ENCODE results near the gene CHRNB2. TPM values are rescaled to one million over a fixed set of nuclear protein-coding genes. Genes with fewer than 3 reads are reported as not detected.

Gene CHRNB2
- total and polyA plus RNA-seq, 9 of the 15 experiments (the other 6 are each of a cell fraction or from before 2014, with no cell fraction given) = 0.01 TPM; not detected in 8

DNA sequence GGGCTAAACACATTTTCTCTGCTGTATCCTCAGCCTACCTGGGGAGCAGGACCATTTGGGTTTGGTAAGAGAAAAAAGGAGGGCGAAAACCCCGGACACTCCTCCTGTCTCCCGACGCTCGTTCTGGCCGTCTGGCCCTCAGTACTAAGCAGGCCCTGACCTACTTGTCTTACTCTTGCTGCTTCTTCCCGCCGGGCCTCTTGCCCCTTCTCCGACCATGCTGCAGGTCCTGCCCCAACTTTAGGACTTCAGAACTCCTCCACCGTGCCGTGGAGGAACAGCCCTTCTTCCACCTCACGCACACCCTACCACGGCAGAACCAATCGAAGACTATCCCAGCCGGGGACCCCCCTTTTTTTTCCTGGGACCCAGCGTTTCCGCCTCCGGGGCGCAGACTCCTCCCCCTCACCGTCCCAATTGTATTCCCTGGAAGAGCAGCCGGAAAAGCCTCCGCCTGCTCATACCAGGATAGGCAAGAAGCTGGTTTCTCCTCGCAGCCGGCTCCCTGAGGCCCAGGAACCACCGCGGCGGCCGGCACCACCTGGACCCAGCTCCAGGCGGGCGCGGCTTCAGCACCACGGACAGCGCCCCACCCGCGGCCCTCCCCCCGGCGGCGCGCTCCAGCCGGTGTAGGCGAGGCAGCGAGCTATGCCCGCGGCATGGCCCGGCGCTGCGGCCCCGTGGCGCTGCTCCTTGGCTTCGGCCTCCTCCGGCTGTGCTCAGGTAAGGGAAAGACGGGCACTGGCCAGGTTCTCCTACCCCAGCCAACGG lies at the start of gene CHRNB2 (continued):
- TF ChIP-seq, protein P1, sequence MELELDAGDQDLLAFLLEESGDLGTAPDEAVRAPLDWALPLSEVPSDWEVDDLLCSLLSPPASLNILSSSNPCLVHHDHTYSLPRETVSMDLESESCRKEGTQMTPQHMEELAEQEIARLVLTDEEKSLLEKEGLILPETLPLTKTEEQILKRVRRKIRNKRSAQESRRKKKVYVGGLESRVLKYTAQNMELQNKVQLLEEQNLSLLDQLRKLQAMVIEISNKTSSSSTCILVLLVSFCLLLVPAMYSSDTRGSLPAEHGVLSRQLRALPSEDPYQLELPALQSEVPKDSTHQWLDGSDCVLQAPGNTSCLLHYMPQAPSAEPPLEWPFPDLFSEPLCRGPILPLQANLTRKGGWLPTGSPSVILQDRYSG (tag; conservative IDR thresholded peaks at IDR 0.05; ENCODE audit: low read depth) = no peak
- TF ChIP-seq RHOXF2B (CRISPR knock-in tag; conservative IDR thresholded peaks at IDR 0.05) (no peak), SRSF7 (optimal IDR thresholded peaks at IDR 0.05; ENCODE audit: low read depth, low read length) (no peak), SMARCB1 (IDR thresholded peaks at IDR 0.05; ENCODE audit: insufficient read length, low read depth) (no peak), GABPB1 (CRISPR knock-in tag; IDR thresholded peaks at IDR 0.05) (peak; percentile 72), BDP1 (IDR thresholded peaks at IDR 0.05; ENCODE audit: insufficient read depth, insufficient read length) (no peak), ILF3 (IDR thresholded peaks at IDR 0.05; ENCODE audit: borderline replicate concordance) (no peak), MTA2 (IDR thresholded peaks at IDR 0.05; ENCODE audit: low read depth) (no peak), KDM4B (IDR thresholded peaks at IDR 0.05; ENCODE audit: borderline replicate concordance in 2 of 2, low read depth in 1 of 2) (0 out of 4 replicates have a peak, but pooled peaks of 1 of the 2 experiments have one; percentile 48), ZNF124 (CRISPR knock-in tag; IDR thresholded peaks at IDR 0.05) (no peak), PPARD (CRISPR knock-in tag; IDR thresholded peaks at IDR 0.05) (no peak), PCBP2 (IDR thresholded peaks at IDR 0.05; ENCODE audit: low read depth, low read length, poor library complexity, severe bottlenecking) (no peak), ATF1 (CRISPR knock-in tag; IDR thresholded peaks at IDR 0.05) (no peak), ATF1 (tag; IDR thresholded peaks at IDR 0.05) (peak; percentile 38; the same call in 1 of the 2 replicates), KLF1 (tag; IDR thresholded peaks at IDR 0.05) (no peak), TARDBP (IDR thresholded peaks at IDR 0.05) (no peak)
- TF ChIP-seq, protein P2, sequence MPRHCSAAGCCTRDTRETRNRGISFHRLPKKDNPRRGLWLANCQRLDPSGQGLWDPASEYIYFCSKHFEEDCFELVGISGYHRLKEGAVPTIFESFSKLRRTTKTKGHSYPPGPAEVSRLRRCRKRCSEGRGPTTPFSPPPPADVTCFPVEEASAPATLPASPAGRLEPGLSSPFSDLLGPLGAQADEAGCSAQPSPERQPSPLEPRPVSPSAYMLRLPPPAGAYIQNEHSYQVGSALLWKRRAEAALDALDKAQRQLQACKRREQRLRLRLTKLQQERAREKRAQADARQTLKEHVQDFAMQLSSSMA (CRISPR knock-in tag; IDR thresholded peaks at IDR 0.05) = no peak
- TF ChIP-seq, protein P3, sequence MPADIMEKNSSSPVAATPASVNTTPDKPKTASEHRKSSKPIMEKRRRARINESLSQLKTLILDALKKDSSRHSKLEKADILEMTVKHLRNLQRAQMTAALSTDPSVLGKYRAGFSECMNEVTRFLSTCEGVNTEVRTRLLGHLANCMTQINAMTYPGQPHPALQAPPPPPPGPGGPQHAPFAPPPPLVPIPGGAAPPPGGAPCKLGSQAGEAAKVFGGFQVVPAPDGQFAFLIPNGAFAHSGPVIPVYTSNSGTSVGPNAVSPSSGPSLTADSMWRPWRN (IDR thresholded peaks at IDR 0.05; ENCODE audit: low read depth) = no peak
- TF ChIP-seq, protein P4, sequence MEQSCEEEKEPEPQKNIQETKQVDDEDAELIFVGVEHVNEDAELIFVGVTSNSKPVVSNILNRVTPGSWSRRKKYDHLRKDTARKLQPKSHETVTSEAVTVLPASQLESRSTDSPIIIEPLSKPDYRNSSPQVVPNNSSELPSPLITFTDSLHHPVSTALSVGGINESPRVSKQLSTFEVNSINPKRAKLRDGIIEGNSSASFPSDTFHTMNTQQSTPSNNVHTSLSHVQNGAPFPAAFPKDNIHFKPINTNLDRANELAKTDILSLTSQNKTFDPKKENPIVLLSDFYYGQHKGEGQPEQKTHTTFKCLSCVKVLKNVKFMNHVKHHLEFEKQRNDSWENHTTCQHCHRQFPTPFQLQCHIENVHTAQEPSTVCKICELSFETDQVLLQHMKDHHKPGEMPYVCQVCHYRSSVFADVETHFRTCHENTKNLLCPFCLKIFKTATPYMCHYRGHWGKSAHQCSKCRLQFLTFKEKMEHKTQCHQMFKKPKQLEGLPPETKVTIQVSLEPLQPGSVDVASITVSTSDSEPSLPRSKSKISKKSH (CRISPR knock-in tag; IDR thresholded peaks at IDR 0.05) = no peak
- TF ChIP-seq, protein P5, sequence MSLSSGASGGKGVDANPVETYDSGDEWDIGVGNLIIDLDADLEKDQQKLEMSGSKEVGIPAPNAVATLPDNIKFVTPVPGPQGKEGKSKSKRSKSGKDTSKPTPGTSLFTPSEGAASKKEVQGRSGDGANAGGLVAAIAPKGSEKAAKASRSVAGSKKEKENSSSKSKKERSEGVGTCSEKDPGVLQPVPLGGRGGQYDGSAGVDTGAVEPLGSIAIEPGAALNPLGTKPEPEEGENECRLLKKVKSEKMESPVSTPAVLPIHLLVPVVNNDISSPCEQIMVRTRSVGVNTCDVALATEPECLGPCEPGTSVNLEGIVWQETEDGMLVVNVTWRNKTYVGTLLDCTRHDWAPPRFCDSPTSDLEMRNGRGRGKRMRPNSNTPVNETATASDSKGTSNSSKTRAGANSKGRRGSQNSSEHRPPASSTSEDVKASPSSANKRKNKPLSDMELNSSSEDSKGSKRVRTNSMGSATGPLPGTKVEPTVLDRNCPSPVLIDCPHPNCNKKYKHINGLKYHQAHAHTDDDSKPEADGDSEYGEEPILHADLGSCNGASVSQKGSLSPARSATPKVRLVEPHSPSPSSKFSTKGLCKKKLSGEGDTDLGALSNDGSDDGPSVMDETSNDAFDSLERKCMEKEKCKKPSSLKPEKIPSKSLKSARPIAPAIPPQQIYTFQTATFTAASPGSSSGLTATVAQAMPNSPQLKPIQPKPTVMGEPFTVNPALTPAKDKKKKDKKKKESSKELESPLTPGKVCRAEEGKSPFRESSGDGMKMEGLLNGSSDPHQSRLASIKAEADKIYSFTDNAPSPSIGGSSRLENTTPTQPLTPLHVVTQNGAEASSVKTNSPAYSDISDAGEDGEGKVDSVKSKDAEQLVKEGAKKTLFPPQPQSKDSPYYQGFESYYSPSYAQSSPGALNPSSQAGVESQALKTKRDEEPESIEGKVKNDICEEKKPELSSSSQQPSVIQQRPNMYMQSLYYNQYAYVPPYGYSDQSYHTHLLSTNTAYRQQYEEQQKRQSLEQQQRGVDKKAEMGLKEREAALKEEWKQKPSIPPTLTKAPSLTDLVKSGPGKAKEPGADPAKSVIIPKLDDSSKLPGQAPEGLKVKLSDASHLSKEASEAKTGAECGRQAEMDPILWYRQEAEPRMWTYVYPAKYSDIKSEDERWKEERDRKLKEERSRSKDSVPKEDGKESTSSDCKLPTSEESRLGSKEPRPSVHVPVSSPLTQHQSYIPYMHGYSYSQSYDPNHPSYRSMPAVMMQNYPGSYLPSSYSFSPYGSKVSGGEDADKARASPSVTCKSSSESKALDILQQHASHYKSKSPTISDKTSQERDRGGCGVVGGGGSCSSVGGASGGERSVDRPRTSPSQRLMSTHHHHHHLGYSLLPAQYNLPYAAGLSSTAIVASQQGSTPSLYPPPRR (CRISPR knock-in tag; IDR thresholded peaks at IDR 0.05; ENCODE audit: borderline replicate concordance) = 0 out of 2 replicates have a peak, but pooled peaks have one; percentile 41
